ENCODE measurements around the gene KPNA5. TPM values are rescaled to one million over a fixed set of nuclear protein-coding genes. Genes with fewer than 3 reads are reported as not detected.

Gene KPNA5
- total RNA-seq, 2 experiments from 2014 or later: 10.3 to 10.9 TPM

- Mint-ChIP-seq H3K9me3 (no peaks in the 10 kb centered on the region), H3K27me3 (peaks cover 45% of the 10 kb centered on the region), H3K4me3 (peak overlapping the region; percentile 40), H3K36me3 (ENCODE audit: low read depth) (no peaks in the 10 kb centered on the region), H3K4me1 (ENCODE audit: low read depth) (peaks cover 5% of the 10 kb centered on the region), H3K27ac (no peak overlapping the region)
- POLR2A ChIA-PET: no interaction called here
- DNase-seq: no peak
- CTCF ChIA-PET: no interaction called here
- intact Hi-C loops (cut with micrococcal nuclease): no loop called here
- no peak for ATAC-seq
- no peak for TF ChIP-seq CTCF (IDR thresholded peaks at IDR 0.05)
These were observed 83.6 kb downstream of the KPNA5 start for GRCh38 chr6:116764629-116764960.

- Mint-ChIP-seq H3K4me1 (ENCODE audit: low read depth) (peaks cover 5% of the 10 kb centered on the region), H3K9me3 (no peaks in the 10 kb centered on the region), H3K27ac (no peak within 1 kb of the TSS), H3K27me3 (peaks cover 43% of the 10 kb centered on the region), H3K4me3 (peak within 1 kb of the TSS; percentile 40), H3K36me3 (ENCODE audit: low read depth) (no peaks in the 10 kb centered on the region)
- intact Hi-C loops (cut with micrococcal nuclease): no loop called here
- ChIA-PET POLR2A (no interaction called here), CTCF (interaction anchor here (0.8 kb wide), 1 partner anchor 19 kb away, joined by 3 read pairs; no protein-coding TSS in a partner anchor)
- TF ChIP-seq CTCF (IDR thresholded peaks at IDR 0.05): no peak
- DNase-seq (peak; percentile 18), ATAC-seq (peak; percentile 39)
These were observed 84.2 kb downstream of the KPNA5 start, which contains the start of gene FAM162B for GRCh38 chr6:116764961-116765841. TSS of gene FAM162B (minus strand) at chr6:116765719. CDS start at chr6:116765576, 143 bp downstream.

GRCh38 chr6:116766506-116767176 lies 85.6 kb downstream of the KPNA5 start:
- Mint-ChIP-seq H3K4me1 (ENCODE audit: low read depth) (peaks cover 5% of the 10 kb centered on the region), H3K27me3 (peaks cover 46% of the 10 kb centered on the region)

GRCh38 chr6:116767715-116768114 lies 86.7 kb downstream of the KPNA5 start:
- H3K4me1 Mint-ChIP-seq (ENCODE audit: low read depth): peaks cover 5% of the 10 kb centered on the region
- H3K36me3 Mint-ChIP-seq (ENCODE audit: low read depth): no peaks in the 10 kb centered on the region
- ATAC-seq (no peak), DNase-seq (no peak)
- no peaks in the 10 kb centered on the region for H3K9me3 Mint-ChIP-seq
- ChIA-PET CTCF (interaction anchor here (1.4 kb wide), 1 partner anchor 12 kb away, joined by 4 read pairs; no protein-coding TSS in a partner anchor), POLR2A (no interaction called here)
- H3K4me3 Mint-ChIP-seq: no peak overlapping the region
- no peak for TF ChIP-seq CTCF (IDR thresholded peaks at IDR 0.05)
- H3K27ac Mint-ChIP-seq: no peak overlapping the region
- peaks cover 42% of the 10 kb centered on the region for H3K27me3 Mint-ChIP-seq
- intact Hi-C loops (cut with micrococcal nuclease): no loop called here

More at GRCh38 chr6:116766506-116767176, 85.6 kb downstream of the KPNA5 start:
- H3K4me3 Mint-ChIP-seq: no peak overlapping the region
- TF ChIP-seq CTCF (IDR thresholded peaks at IDR 0.05): no peak
- ATAC-seq: no peak
- no peaks in the 10 kb centered on the region for H3K9me3 Mint-ChIP-seq
- ChIA-PET CTCF (interaction anchor here (0.7 to 1.4 kb wide), 2 partner anchors 11 to 13 kb away, joined by 3 to 4 read pairs; no protein-coding TSS in a partner anchor), POLR2A (no interaction called here)
- no peak for DNase-seq
- H3K36me3 Mint-ChIP-seq (ENCODE audit: low read depth): no peaks in the 10 kb centered on the region
- intact Hi-C loops (cut with micrococcal nuclease): no loop called here
- no peak overlapping the region for H3K27ac Mint-ChIP-seq

GRCh38 chr6:116772450-116772849 lies 91.4 kb downstream of the KPNA5 start:
- no peak for ATAC-seq
- Mint-ChIP-seq H3K27me3 (peaks cover 14% of the 10 kb centered on the region), H3K4me3 (no peak overlapping the region), H3K4me1 (ENCODE audit: low read depth) (no peaks in the 10 kb centered on the region), H3K27ac (no peak overlapping the region), H3K9me3 (no peaks in the 10 kb centered on the region), H3K36me3 (ENCODE audit: low read depth) (no peaks in the 10 kb centered on the region)
- ChIA-PET POLR2A (no interaction called here), CTCF (no interaction called here)
- no peak for TF ChIP-seq CTCF (IDR thresholded peaks at IDR 0.05)
- intact Hi-C loops (cut with micrococcal nuclease): no loop called here
- DNase-seq: no peak
